SK-N-SH treated with all-trans-retinoic acid at 6 μM for 48 hours (cell line): ENCODE measurements around the gene RRBP1.

Experiments
- ATAC-seq: fragments of 200-7000 bp; cut with Tn5 transposase; 3 replicates; pipeline ENCODE4 v1.9.1; 2020; ENCODE audit warnings: mild to moderate bottlenecking, moderate library complexity
- ARNTL ChIP-seq: fragments of 450-650 bp; formaldehyde crosslinking; IDR thresholded peaks from 2 replicates; pipeline ENCODE4 v1.5.0; 2020; ENCODE audit warnings: low read depth, mild to moderate bottlenecking, moderate library complexity, borderline replicate concordance
- BACH2 ChIP-seq: fragments of 250-450 bp; sonication (Bioruptor Pico); IDR thresholded peaks from 2 replicates; pipeline ENCODE4 v1.9.0; 2021; ENCODE audit warnings: mild to moderate bottlenecking, borderline replicate concordance
- CREB5 ChIP-seq: fragments of 250-450 bp; sonication (Bioruptor Pico); IDR thresholded peaks from 2 replicates; pipeline ENCODE4 v1.5.1; 2020; ENCODE audit warnings: low read depth, mild to moderate bottlenecking, moderate library complexity
- CSDC2 ChIP-seq: fragments of 250-450 bp; sonication (Bioruptor Pico); IDR thresholded peaks from 2 replicates; pipeline ENCODE4 v1.5.0; 2020; ENCODE audit warnings: mild to moderate bottlenecking, moderate library complexity
- CSRNP3 ChIP-seq: fragments of 250-450 bp; sonication (Bioruptor Pico); IDR thresholded peaks from 2 replicates; pipeline ENCODE4 v1.5.1; 2021; ENCODE audit warnings: mild to moderate bottlenecking, moderate library complexity
- GLIS3 ChIP-seq: fragments of 250-450 bp; sonication (Bioruptor Pico); IDR thresholded peaks from 2 replicates; pipeline ENCODE4 v1.5.0; 2020; ENCODE audit warnings: mild to moderate bottlenecking, moderate library complexity
- ISL1 ChIP-seq: fragments of 250-450 bp; sonication (Bioruptor Pico); IDR thresholded peaks from 2 replicates; pipeline ENCODE4 v2.1.2; 2022; ENCODE audit warnings: mild to moderate bottlenecking, moderate library complexity
- OSR1 ChIP-seq: fragments of 250-450 bp; sonication (Bioruptor Pico); IDR thresholded peaks from 2 replicates; pipeline ENCODE4 v1.8.0; 2022; ENCODE audit warnings: moderate library complexity, mild to moderate bottlenecking, inconsistent platforms
- PATZ1 ChIP-seq: fragments of 250-450 bp; sonication (Bioruptor Pico); IDR thresholded peaks from 2 replicates; pipeline ENCODE4 v1.8.0; 2020; ENCODE audit warnings: mild to moderate bottlenecking, moderate library complexity, borderline replicate concordance
- POU6F1 ChIP-seq: fragments of 250-450 bp; sonication (Bioruptor Pico); IDR thresholded peaks from 2 replicates; pipeline ENCODE4 v1.8.0; 2021; ENCODE audit warnings: low read depth, mild to moderate bottlenecking, moderate library complexity, borderline replicate concordance
- PPARA ChIP-seq: fragments of 250-450 bp; sonication (Bioruptor Pico); IDR thresholded peaks from 2 replicates; pipeline ENCODE4 v1.5.0; 2020; ENCODE audit warnings: mild to moderate bottlenecking, borderline replicate concordance
- SNAI2 ChIP-seq: fragments of 250-450 bp; sonication (Bioruptor Pico); IDR thresholded peaks from 2 replicates; pipeline ENCODE4 v1.5.0; 2020; ENCODE audit warnings: mild to moderate bottlenecking, moderate library complexity
- TCF4 ChIP-seq: fragments of 250-450 bp; sonication (Bioruptor Pico); IDR thresholded peaks from 2 replicates; pipeline ENCODE4 v1.8.0; 2021; ENCODE audit warnings: mild to moderate bottlenecking, moderate library complexity, borderline replicate concordance
- TOX ChIP-seq: fragments of 250-450 bp; sonication (Bioruptor Pico); IDR thresholded peaks from 2 replicates; pipeline ENCODE4 v1.8.0; 2021; ENCODE audit warnings: mild to moderate bottlenecking, moderate library complexity, borderline replicate concordance
- TSHZ2 ChIP-seq: fragments of 250-450 bp; sonication (Bioruptor Pico); IDR thresholded peaks from 2 replicates; pipeline ENCODE4 v1.5.0; 2020; ENCODE audit warnings: mild to moderate bottlenecking, moderate library complexity
- ZC3H10 ChIP-seq: fragments of 250-450 bp; sonication (Bioruptor Pico); IDR thresholded peaks from 2 replicates; pipeline ENCODE4 v1.5.1; 2021; ENCODE audit warnings: mild to moderate bottlenecking, moderate library complexity
- ZFP3 ChIP-seq: fragments of 250-450 bp; sonication (Bioruptor Pico); IDR thresholded peaks from 2 replicates; pipeline ENCODE4 v1.5.0; 2020; ENCODE audit warnings: mild to moderate bottlenecking, moderate library complexity
- ZFP30 ChIP-seq: fragments of 450-650 bp; formaldehyde crosslinking; IDR thresholded peaks from 2 replicates; pipeline ENCODE4 v1.5.0; 2022; ENCODE audit warnings: mild to moderate bottlenecking, moderate library complexity
- ZNF565 ChIP-seq: fragments of 450-650 bp; formaldehyde crosslinking; conservative IDR thresholded peaks from 2 replicates; pipeline ENCODE4 v1.5.0; 2020; ENCODE audit warnings: low read depth, mild to moderate bottlenecking, moderate library complexity
- ZNF70 ChIP-seq: fragments of 450-650 bp; formaldehyde crosslinking; IDR thresholded peaks from 2 replicates; pipeline ENCODE4 v1.5.0; 2020; ENCODE audit warnings: mild to moderate bottlenecking, moderate library complexity
- ZNF8 ChIP-seq: fragments of 450-650 bp; formaldehyde crosslinking; IDR thresholded peaks from 2 replicates; pipeline ENCODE4 v1.5.0; 2020; ENCODE audit warnings: mild to moderate bottlenecking, moderate library complexity

The RRBP1 gene

GRCh38 chr20:17671565-17671964 lies 10.5 kb downstream of the RRBP1 start:
- TF ChIP-seq ZNF70 (CRISPR knock-in tag) (no peak), BACH2 (CRISPR knock-in tag) (no peak), ZNF565 (CRISPR knock-in tag) (no peak), OSR1 (CRISPR knock-in tag) (no peak), PATZ1 (CRISPR knock-in tag) (no peak), POU6F1 (CRISPR knock-in tag) (no peak), SNAI2 (CRISPR knock-in tag) (no peak), GLIS3 (no peak), CSDC2 (CRISPR knock-in tag) (no peak), PPARA (CRISPR knock-in tag) (no peak), ISL1 (CRISPR knock-in tag) (no peak), CREB5 (CRISPR knock-in tag) (no peak)
- TF ChIP-seq, all 23 proteins: peak for 0

GRCh38 chr20:17671011-17671410 lies 11.0 kb downstream of the RRBP1 start:
- TF ChIP-seq ZNF8 (no peak), BACH2 (CRISPR knock-in tag) (no peak), CSRNP3 (no peak), ZFP3 (no peak), TOX (CRISPR knock-in tag) (no peak), OSR1 (CRISPR knock-in tag) (no peak), ZNF70 (CRISPR knock-in tag) (no peak), SNAI2 (CRISPR knock-in tag) (no peak), POU6F1 (CRISPR knock-in tag) (no peak), CREB5 (CRISPR knock-in tag) (no peak), GLIS3 (no peak), ARNTL (CRISPR knock-in tag) (no peak), ZC3H10 (CRISPR knock-in tag) (no peak), PPARA (CRISPR knock-in tag) (no peak), ZFP30 (CRISPR knock-in tag) (no peak), TCF4 (CRISPR knock-in tag) (no peak), ISL1 (CRISPR knock-in tag) (no peak), ZNF565 (CRISPR knock-in tag) (no peak), PATZ1 (CRISPR knock-in tag) (no peak), TSHZ2 (CRISPR knock-in tag) (no peak)
- no peak for ATAC-seq

More at GRCh38 chr20:17671565-17671964, 10.5 kb downstream of the RRBP1 start:
- no peak for ATAC-seq
